Caco-2 (cell line): Measurements from ENCODE around the gene ASXL1. TPM values are rescaled to one million over a fixed set of nuclear protein-coding genes. Genes with fewer than 3 reads are reported as not detected.

ENCODE experiments used
- BruUV-seq: library from RNA; stranded (reverse); fragments of 400-500 nt; replicated peaks from 2 replicates; lab custom pipeline; 2021; lab: Mats Ljungman, UMichigan
- CTCF ChIA-PET: fragments of 300-600 bp; sonication (Branson Sonifier 250); formaldehyde crosslinking; loops from one replicate; lab custom pipeline; 2022; ENCODE audit warnings: antibody characterized with exemption; lab: Charles Lee
- POLR2A ChIA-PET: fragments of 300-600 bp; sonication (Branson Sonifier 250); formaldehyde crosslinking; loops from one replicate; lab custom pipeline; 2022; ENCODE audit warnings: antibody characterized with exemption; lab: Charles Lee
- DNase-seq, 2 experiments: peaks; one replicate each; pipeline versions ENCODE4 v3.0.0 to v3.0.0-alpha.2; 2020 to 2022
- H3K27me3 ChIP-seq: replicated peaks from 2 replicates; pipeline ENCODE4 v1.6.0; 2011; ENCODE audit warnings: low read length; ENCODE audit not compliant: control insufficient read depth, insufficient read depth
- H3K36me3 ChIP-seq: 2 replicates; pipeline ENCODE4 v1.5.1; 2011; ENCODE audit warnings: low read length; ENCODE audit not compliant: control insufficient read depth, insufficient read depth
- H3K4me1 ChIP-seq: fragments of 250-450 bp; sonication (Bioruptor Pico); 2 replicates; pipeline ENCODE4 v1.5.1; 2020; ENCODE audit warnings: mild to moderate bottlenecking
- H3K4me3 ChIP-seq: 2 replicates; pipeline ENCODE4 v1.5.1; 2011; ENCODE audit warnings: low read depth, mild to moderate bottlenecking, control low read depth, low read length
- H3K9me3 ChIP-seq: fragments of 250-450 bp; sonication (Bioruptor Pico); 2 replicates; pipeline ENCODE4 v1.5.1; 2020; ENCODE audit warnings: mild to moderate bottlenecking, moderate library complexity
- H3K27ac Mint-ChIP-seq: one replicate; pipeline ENCODE4 v1.8.0; 2022; ENCODE audit warnings: mixed read lengths; ENCODE audit not compliant: unreplicated experiment
- H3K27me3 Mint-ChIP-seq: one replicate; pipeline ENCODE4 v1.8.0; 2022; ENCODE audit warnings: mixed read lengths; ENCODE audit not compliant: insufficient read depth, unreplicated experiment
- H3K36me3 Mint-ChIP-seq: one replicate; pipeline ENCODE4 v1.8.0; 2022; ENCODE audit warnings: mild to moderate bottlenecking, mixed read lengths; ENCODE audit not compliant: insufficient read depth, unreplicated experiment
- H3K4me1 Mint-ChIP-seq: one replicate; pipeline ENCODE4 v1.8.0; 2022; ENCODE audit warnings: low read depth, mixed read lengths; ENCODE audit not compliant: unreplicated experiment
- H3K4me3 Mint-ChIP-seq: one replicate; pipeline ENCODE4 v1.8.0; 2022; ENCODE audit warnings: mild to moderate bottlenecking, moderate library complexity, mixed read lengths; ENCODE audit not compliant: unreplicated experiment
- H3K9me3 Mint-ChIP-seq: one replicate; pipeline ENCODE4 v1.8.0; 2022; ENCODE audit warnings: mixed read lengths; ENCODE audit not compliant: unreplicated experiment
- intact Hi-C: fragments of 100-400 bp; cut with micrococcal nuclease; formaldehyde crosslinking; loops from one replicate; pipeline ENCODE4 v1.10.0; 2022; ENCODE audit not compliant: unreplicated experiment
- total RNA-seq: library from RNA; stranded (reverse); gene quantifications from 2 replicates; pipeline ENCODE4 v1.2.3, GENCODE V29; 2022
- TF ChIP-seq, protein P1 (sequence below), 2 experiments: fragments of 200-600 bp in 1 of 2; IDR thresholded peaks; 1 replicate in 1 of 2; 2 replicates in 1 of 2; pipeline versions ENCODE4 v1.5.1 to v1.8.0; 2011 to 2022; ENCODE audit warnings: antibody characterized with exemption in 1 of 2, control low read depth in 1 of 2, inconsistent platforms in 1 of 2, low read depth in 1 of 2, low read length in 1 of 2, mild to moderate bottlenecking in 1 of 2, moderate library complexity in 1 of 2; ENCODE audit not compliant: insufficient read depth in 1 of 2, severe bottlenecking in 1 of 2, unreplicated experiment in 1 of 2

ASXL1 gene
- total RNA-seq, 1 experiment from 2014 or later = 226 TPM

DNA sequence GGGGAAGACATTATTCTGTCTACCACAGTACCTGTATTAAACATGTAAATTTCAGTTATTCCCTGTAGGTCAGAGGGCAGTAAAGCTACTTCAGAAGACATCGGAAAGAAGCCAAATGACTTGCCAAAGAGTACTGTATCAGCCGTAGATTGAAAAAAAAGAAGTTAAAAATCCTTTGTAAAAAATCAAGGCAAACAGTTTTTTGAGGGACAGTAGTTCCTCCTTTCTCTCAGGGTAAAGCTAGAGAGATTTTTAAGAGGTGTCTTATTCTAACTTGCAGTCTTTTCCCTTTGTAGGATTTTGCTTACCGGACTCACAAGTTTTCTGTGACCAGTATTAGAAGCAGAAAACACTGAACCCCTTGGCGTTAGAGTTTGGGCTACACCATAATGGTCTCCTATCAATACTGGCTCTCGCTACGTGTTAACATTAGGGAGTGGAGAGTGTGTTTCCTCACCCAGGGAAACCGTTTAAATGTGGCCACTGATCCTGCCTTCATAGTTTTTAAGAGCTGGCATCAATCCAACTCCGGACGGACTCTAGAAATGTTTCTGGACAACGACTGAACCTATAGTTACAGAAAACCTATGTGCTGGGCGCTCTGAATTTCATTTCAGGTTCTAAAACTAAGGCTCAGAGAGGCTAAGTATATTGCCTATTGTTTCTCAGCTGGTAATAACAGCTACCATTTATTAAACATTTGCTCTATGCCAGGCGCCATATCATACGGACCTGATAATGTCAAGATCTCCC, 1.3 kb upstream of the ASXL1 start:
- Mint-ChIP-seq H3K27me3 (no peaks in the 10 kb centered on the region), H3K9me3 (no peaks in the 10 kb centered on the region), H3K4me1 (peaks cover 40% of the 10 kb centered on the region), H3K36me3 (peaks cover 28% of the 10 kb centered on the region), H3K27ac (peak overlapping the region; percentile 95), H3K4me3 (peak overlapping the region; percentile 77)
- ChIA-PET CTCF (no interaction called here), POLR2A (interaction anchor here (0.5 kb wide), 1 partner anchor 463 kb away, joined by 8 read pairs; the partner anchor contains the start of gene MAPRE1)
- H3K4me1 ChIP-seq = peaks cover 43% of the 10 kb centered on the region
- TF ChIP-seq, protein P1, sequence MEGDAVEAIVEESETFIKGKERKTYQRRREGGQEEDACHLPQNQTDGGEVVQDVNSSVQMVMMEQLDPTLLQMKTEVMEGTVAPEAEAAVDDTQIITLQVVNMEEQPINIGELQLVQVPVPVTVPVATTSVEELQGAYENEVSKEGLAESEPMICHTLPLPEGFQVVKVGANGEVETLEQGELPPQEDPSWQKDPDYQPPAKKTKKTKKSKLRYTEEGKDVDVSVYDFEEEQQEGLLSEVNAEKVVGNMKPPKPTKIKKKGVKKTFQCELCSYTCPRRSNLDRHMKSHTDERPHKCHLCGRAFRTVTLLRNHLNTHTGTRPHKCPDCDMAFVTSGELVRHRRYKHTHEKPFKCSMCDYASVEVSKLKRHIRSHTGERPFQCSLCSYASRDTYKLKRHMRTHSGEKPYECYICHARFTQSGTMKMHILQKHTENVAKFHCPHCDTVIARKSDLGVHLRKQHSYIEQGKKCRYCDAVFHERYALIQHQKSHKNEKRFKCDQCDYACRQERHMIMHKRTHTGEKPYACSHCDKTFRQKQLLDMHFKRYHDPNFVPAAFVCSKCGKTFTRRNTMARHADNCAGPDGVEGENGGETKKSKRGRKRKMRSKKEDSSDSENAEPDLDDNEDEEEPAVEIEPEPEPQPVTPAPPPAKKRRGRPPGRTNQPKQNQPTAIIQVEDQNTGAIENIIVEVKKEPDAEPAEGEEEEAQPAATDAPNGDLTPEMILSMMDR (IDR thresholded peaks at IDR 0.05; ENCODE audit: insufficient read depth in 1 of 2, low read depth in 1 of 2, low read length in 1 of 2, severe bottlenecking in 1 of 2, unreplicated experiment in 1 of 2) = no peak
- peak overlapping the region; percentile 47 for H3K4me3 ChIP-seq
- BruUV-seq = no TSS peak
- intact Hi-C loops = loop anchor here (1.0 to 5.0 kb wide), 3 partner anchors 81 to 149 kb away; partner anchors contain the start of genes PLAGL2 and POFUT1
- peak in 1 of 2 experiments; percentile 10 for DNase-seq
- H3K9me3 ChIP-seq = no peaks in the 10 kb centered on the region
- H3K36me3 ChIP-seq = no peaks in the 10 kb centered on the region
- H3K27me3 ChIP-seq = no peaks in the 10 kb centered on the region

DNA sequence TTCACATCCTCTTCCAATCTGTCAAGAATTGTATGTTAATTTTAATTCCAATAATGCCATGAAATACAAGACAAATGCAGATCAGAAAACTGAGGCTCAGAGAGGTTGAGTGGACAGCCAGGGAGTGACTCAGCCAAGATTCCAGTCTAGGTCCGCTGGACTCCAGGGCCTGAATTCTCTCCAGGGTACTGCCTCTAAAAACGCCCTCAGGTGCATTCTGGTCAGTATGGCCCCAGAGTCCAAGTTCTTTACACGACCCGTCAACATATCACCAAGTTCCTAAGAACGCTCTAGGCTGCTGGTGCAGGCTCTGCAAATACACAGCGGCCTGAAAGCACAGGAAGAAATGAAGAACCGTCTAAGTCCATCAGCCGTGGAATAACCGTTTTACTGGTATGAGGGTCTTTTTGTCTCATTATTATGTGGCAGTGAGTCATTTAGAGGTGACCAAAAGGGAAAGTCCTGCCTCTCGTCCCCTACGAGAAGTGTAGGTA, 709 bp upstream of the ASXL1 start:
- DNase-seq = peak; percentile 75 to 81
- H3K27me3 Mint-ChIP-seq = no peaks in the 10 kb centered on the region
- H3K27me3 ChIP-seq = no peaks in the 10 kb centered on the region
- TF ChIP-seq, protein P1 (IDR thresholded peaks at IDR 0.05; ENCODE audit: insufficient read depth in 1 of 2, low read depth in 1 of 2, low read length in 1 of 2, severe bottlenecking in 1 of 2, unreplicated experiment in 1 of 2) = no peak
- H3K4me1 ChIP-seq = peaks cover 48% of the 10 kb centered on the region
- peaks cover 40% of the 10 kb centered on the region for H3K4me1 Mint-ChIP-seq
- intact Hi-C loops = loop anchor here (1.0 to 5.0 kb wide), 3 partner anchors 80 to 150 kb away; partner anchors contain the start of genes PLAGL2 and POFUT1
- H3K36me3 ChIP-seq = no peaks in the 10 kb centered on the region
- POLR2A ChIA-PET = interaction anchor here (0.6 to 1.2 kb wide), 8 partner anchors 9 to 130 kb away, joined by 3 to 11 read pairs (median 8); no protein-coding TSS in a partner anchor
- no peaks in the 10 kb centered on the region for H3K9me3 ChIP-seq
- TSS peak; percentile 88 for BruUV-seq
- CTCF ChIA-PET = interaction anchor here (0.7 to 1.0 kb wide), 4 partner anchors 16 to 421 kb away, joined by 3 to 5 read pairs (median 4); no protein-coding TSS in a partner anchor
- H3K27ac Mint-ChIP-seq = peak overlapping the region; percentile 95
- H3K9me3 Mint-ChIP-seq = no peaks in the 10 kb centered on the region
- peak overlapping the region; percentile 47 for H3K4me3 ChIP-seq
- H3K36me3 Mint-ChIP-seq = peaks cover 32% of the 10 kb centered on the region
- H3K4me3 Mint-ChIP-seq = peak overlapping the region; percentile 77

DNA sequence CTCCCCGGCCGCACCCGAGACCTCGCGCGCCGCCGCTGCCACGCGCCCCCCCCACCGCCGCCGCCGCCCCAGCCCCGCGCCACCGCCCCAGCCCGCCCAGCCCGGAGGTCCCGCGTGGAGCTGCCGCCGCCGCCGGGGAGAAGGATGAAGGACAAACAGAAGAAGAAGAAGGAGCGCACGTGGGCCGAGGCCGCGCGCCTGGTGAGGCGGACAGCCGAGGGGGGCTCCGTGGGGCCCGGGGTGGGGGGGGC, 426 bp downstream of the ASXL1 start:
- Mint-ChIP-seq H3K36me3 (peaks cover 33% of the 10 kb centered on the region), H3K4me3 (peak overlapping the region; percentile 77), H3K27me3 (no peaks in the 10 kb centered on the region), H3K4me1 (peaks cover 43% of the 10 kb centered on the region), H3K9me3 (no peaks in the 10 kb centered on the region), H3K27ac (peak overlapping the region; percentile 95)
- peak overlapping the region; percentile 93 for H3K4me3 ChIP-seq
- DNase-seq = no peak
- intact Hi-C loops = loop anchor here (1.0 to 5.0 kb wide), 7 partner anchors 16 to 116 kb away; no protein-coding TSS in a partner anchor
- no peaks in the 10 kb centered on the region for H3K9me3 ChIP-seq
- POLR2A ChIA-PET = interaction anchor here (0.5 to 1.3 kb wide), 9 partner anchors 12 to 131 kb away, joined by 3 to 9 read pairs (median 4); no protein-coding TSS in a partner anchor
- TF ChIP-seq, protein P1 (IDR thresholded peaks at IDR 0.05; ENCODE audit: insufficient read depth in 1 of 2, low read depth in 1 of 2, low read length in 1 of 2, severe bottlenecking in 1 of 2, unreplicated experiment in 1 of 2) = no peak
- CTCF ChIA-PET = interaction anchor here (0.6 to 1.0 kb wide), 4 partner anchors 14 to 942 kb away, joined by 3 to 8 read pairs (median 4); no protein-coding TSS in a partner anchor
- peaks cover 57% of the 10 kb centered on the region for H3K4me1 ChIP-seq
- no peaks in the 10 kb centered on the region for H3K27me3 ChIP-seq
- no peaks in the 10 kb centered on the region for H3K36me3 ChIP-seq
- BruUV-seq = no TSS peak
